Measurements from ENCODE around the gene HLA-B. TPM values are rescaled to one million over a fixed set of nuclear protein-coding genes. Genes with fewer than 3 reads are reported as not detected.

HLA-B gene
- total and polyA plus RNA-seq, 2 of the 8 experiments (the other 6 are each of a cell fraction or from before 2014, with no cell fraction given) = 154 to 233 TPM

DNA sequence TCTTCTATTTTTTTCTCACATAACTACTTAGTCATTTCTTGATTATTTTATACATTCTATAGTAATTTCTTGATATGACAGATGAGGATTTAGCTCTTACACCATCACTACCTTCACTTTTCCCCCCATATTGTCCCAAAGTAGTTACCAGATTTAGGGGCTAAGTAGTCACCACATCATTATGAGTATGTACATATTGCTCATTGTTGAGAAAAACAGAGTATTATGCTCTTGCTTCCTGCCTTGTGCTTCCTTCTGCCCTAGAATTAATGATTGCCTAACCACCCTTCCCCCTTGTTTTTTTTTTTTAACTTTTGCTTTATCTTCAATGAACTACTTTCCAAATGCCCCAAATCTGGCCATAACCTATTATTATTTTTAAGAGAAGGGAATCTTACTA, 6.8 kb upstream of the HLA-B start:
- H3K4ac ChIP-seq (replicated peaks; ENCODE audit: insufficient read length, low read depth, low read length) = no peak overlapping the region
- ChIA-PET CTCF (ENCODE audit: partially characterized antibody) (interaction anchor here (0.7 to 7.8 kb wide), 3 partner anchors 14 to 512 kb away, joined by 3 to 103 read pairs (median 3); no protein-coding TSS in a partner anchor), POLR2A (ENCODE audit: partially characterized antibody) (no interaction called here)
- H4K5ac ChIP-seq (ENCODE audit: insufficient read length, low read depth, low read length) = no peak overlapping the region
- no peak overlapping the region for H2AK5ac ChIP-seq (ENCODE audit: low read depth, low read length)
- no peaks in the 10 kb centered on the region for H4K20me1 ChIP-seq (replicated peaks in 1 of 2; ENCODE audit: control insufficient read depth in 1 of 2, insufficient read depth in 2 of 2, low read length in 2 of 2)
- no peak overlapping the region for H4K91ac ChIP-seq (replicated peaks; ENCODE audit: insufficient read length, low read length)
- no peaks in the 10 kb centered on the region for H3K79me2 ChIP-seq (ENCODE audit: control insufficient read depth in 1 of 2, insufficient read depth in 2 of 2, low read length in 2 of 2)
- no peak overlapping the region for H3K27ac ChIP-seq (ENCODE audit: low read depth, low read length)
- FAIRE-seq (no peak), DNase-seq (ENCODE audit: low read depth in 1 of 2, low spot score in 2 of 2) (no peak)
- no peak overlapping the region for H3K9ac ChIP-seq (replicated peaks in 1 of 4; ENCODE audit: extremely low read depth in 1 of 4, low read depth in 3 of 4, low read length in 3 of 4)
- no peak overlapping the region for H3K4me3 ChIP-seq (ENCODE audit: extremely low read depth in 1 of 4, insufficient read depth in 2 of 4, low read depth in 3 of 4, low read length in 4 of 4)
- H3K14ac ChIP-seq (ENCODE audit: insufficient read length) = no peak overlapping the region
- no peak overlapping the region for H3K23ac ChIP-seq (ENCODE audit: insufficient read length)
- H3K36me3 ChIP-seq (ENCODE audit: control insufficient read depth in 2 of 4, insufficient read depth in 4 of 4, low read length in 3 of 4) = no peaks in the 10 kb centered on the region
- no peak overlapping the region for H2BK120ac ChIP-seq (replicated peaks; ENCODE audit: low read depth, low read length)
- no peak overlapping the region for H4K8ac ChIP-seq (ENCODE audit: extremely low read depth, insufficient read depth, low read length)
- H2BK5ac ChIP-seq (ENCODE audit: low read depth, low read length) = no peak overlapping the region
- H3K18ac ChIP-seq (ENCODE audit: extremely low read depth, low read length) = no peak overlapping the region
- no peaks in the 10 kb centered on the region for H3K79me1 ChIP-seq (ENCODE audit: low read depth, low read length)
- H3K56ac ChIP-seq (replicated peaks; ENCODE audit: insufficient read length, low read depth, low read length) = no peak overlapping the region
- no peaks in the 10 kb centered on the region for H3K23me2 ChIP-seq (ENCODE audit: low read depth, low read length)
- H3K4me2 ChIP-seq (ENCODE audit: insufficient read depth in 1 of 2, low read depth in 2 of 2, low read length in 2 of 2) = no peak overlapping the region
- no peak overlapping the region for H2AFZ ChIP-seq (ENCODE audit: low read length)
- no peak overlapping the region for H2BK12ac ChIP-seq (ENCODE audit: low read depth, low read length)
- H3K4me1 ChIP-seq (replicated peaks in 1 of 4; ENCODE audit: control insufficient read depth in 3 of 4, insufficient read depth in 4 of 4, low read length in 3 of 4) = no peaks in the 10 kb centered on the region; a peak in 1 of 7 replicates
- H2BK20ac ChIP-seq (ENCODE audit: low read length) = no peak overlapping the region
- H3K27me3 ChIP-seq (replicated peaks in 1 of 4; ENCODE audit: control insufficient read depth in 3 of 4, extremely low read depth in 1 of 4, insufficient read depth in 3 of 4, low read length in 3 of 4) = peaks cover 0 to 3% (median 0%) of the 10 kb centered on the region in 4 experiments; a peak in 3 of 7 replicates
- H3K9me3 ChIP-seq (ENCODE audit: insufficient read depth in 2 of 2, low read depth in 1 of 2, low read length in 1 of 2) = no peaks in the 10 kb centered on the region
- no peak for TF ChIP-seq ASH2L (IDR thresholded peaks at IDR 0.05; ENCODE audit: low read length)
- TF ChIP-seq CBX5 (IDR thresholded peaks at IDR 0.05; ENCODE audit: low read depth, low read length) = no peak
- TF ChIP-seq TAF1 (IDR thresholded peaks at IDR 0.05; ENCODE audit: low read depth, low read length) = no peak
- TF ChIP-seq SIRT6 (IDR thresholded peaks at IDR 0.05; ENCODE audit: low read length) = no peak
- no peak for TF ChIP-seq SAP30 (IDR thresholded peaks at IDR 0.05; ENCODE audit: insufficient read depth, insufficient replicate concordance, low read length)
- TF ChIP-seq TCF12 (IDR thresholded peaks at IDR 0.05; ENCODE audit: low read depth, low read length) = no peak
- no peak overlapping the region for H2BK15ac ChIP-seq (ENCODE audit: low read length)
